ENCODE data around the gene SETBP1. TPM values are rescaled to one million over a fixed set of nuclear protein-coding genes. Genes with fewer than 3 reads are reported as not detected.

SETBP1 gene
- total RNA-seq, 1 experiment from 2014 or later, result 14.0 TPM

DNA sequence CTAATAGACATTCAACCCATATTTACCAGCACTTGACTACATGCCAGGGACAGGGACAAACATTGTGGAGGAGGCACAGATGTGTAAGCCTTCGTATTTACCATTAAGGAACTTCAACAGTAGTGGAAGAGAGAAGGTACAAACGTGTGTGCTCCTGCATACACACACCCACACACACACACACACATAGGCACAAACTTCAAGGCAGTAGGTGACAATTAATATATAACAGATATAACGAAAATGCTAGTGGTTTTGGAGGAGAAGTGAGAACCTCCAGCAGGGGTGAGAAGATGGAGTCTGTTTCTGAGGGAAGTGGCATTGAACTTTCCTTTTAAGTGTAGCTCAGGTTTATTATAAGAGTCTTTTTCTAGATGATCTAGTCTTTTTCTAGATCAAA, 231.1 kb downstream of the SETBP1 start:
- intact Hi-C loops (cut with micrococcal nuclease; ENCODE audit: unreplicated experiment), result no loop called here
- Histone ChIP-seq H3K4me1 (ENCODE audit: insufficient read depth, low read length, poor library complexity, severe bottlenecking) (no peaks in the 10 kb centered on the region), H3K36me3 (ENCODE audit: insufficient read depth, low read length, poor library complexity, severe bottlenecking) (no peaks in the 10 kb centered on the region), H3K27me3 (replicated peaks; ENCODE audit: insufficient read depth, low read depth, low read length, poor library complexity) (no peaks in the 10 kb centered on the region), H3K27ac (ENCODE audit: low read depth, low read length, poor library complexity, severe bottlenecking) (no peak overlapping the region), H3K9me3 (ENCODE audit: low read depth, low read length, poor library complexity, severe bottlenecking) (no peaks in the 10 kb centered on the region), H3K4me3 (ENCODE audit: low read depth, low read length, poor library complexity, severe bottlenecking) (no peak overlapping the region)
- TF ChIP-seq, protein P1, sequence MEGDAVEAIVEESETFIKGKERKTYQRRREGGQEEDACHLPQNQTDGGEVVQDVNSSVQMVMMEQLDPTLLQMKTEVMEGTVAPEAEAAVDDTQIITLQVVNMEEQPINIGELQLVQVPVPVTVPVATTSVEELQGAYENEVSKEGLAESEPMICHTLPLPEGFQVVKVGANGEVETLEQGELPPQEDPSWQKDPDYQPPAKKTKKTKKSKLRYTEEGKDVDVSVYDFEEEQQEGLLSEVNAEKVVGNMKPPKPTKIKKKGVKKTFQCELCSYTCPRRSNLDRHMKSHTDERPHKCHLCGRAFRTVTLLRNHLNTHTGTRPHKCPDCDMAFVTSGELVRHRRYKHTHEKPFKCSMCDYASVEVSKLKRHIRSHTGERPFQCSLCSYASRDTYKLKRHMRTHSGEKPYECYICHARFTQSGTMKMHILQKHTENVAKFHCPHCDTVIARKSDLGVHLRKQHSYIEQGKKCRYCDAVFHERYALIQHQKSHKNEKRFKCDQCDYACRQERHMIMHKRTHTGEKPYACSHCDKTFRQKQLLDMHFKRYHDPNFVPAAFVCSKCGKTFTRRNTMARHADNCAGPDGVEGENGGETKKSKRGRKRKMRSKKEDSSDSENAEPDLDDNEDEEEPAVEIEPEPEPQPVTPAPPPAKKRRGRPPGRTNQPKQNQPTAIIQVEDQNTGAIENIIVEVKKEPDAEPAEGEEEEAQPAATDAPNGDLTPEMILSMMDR (conservative IDR thresholded peaks at IDR 0.05; ENCODE audit: low read depth, low read length), result no peak
- no peak for TF ChIP-seq EZH2 (IDR thresholded peaks at IDR 0.05; ENCODE audit: borderline replicate concordance, low read depth, low read length, poor library complexity, severe bottlenecking)
- no TSS peak for BruUV-seq (replicated peaks)
- CTCF ChIA-PET, result no interaction called here
- DNase-seq (ENCODE audit: low spot score), result no peak
- POLR2A ChIA-PET (ENCODE audit: low non-redundant PET), result no interaction called here

DNA sequence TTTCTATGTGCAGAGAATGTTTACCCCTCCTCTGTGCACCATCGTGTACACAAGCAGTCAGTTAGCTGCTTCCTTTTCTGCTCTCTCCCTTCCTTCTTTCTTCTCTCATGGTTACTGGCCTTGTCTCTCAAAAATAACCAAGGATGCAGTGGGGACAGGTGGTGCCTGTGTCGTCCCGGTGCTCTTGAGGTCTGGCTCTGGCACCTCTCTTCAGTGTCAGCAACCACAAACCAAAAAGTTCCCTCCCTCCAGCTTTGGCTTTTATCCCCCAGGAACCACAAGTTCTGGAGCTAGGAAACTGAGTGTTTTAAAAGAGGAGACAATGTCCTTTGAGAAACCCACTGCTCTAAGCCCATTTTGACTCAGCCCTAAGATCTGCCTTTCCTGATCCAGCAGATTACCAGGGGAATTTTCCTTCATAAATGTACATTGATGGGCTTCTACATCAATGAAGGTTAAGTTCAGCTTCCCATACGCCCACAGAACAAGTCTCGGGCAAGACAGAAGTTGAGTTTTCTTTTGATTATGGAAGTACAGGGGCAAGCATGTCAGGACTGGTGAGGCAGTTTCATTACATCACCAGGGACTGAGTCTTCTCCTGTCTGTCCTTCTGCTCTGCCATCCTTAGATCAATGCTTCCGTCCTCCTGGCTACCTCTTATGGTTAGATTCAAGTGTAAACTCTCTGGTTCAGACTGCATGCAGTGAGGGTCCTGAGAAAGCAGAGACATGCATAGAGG, 232.2 kb downstream of the SETBP1 start:
- intact Hi-C loops (cut with micrococcal nuclease; ENCODE audit: unreplicated experiment), result no loop called here
- no peaks in the 10 kb centered on the region for H3K4me1 ChIP-seq (ENCODE audit: insufficient read depth, low read length, poor library complexity, severe bottlenecking)
- BruUV-seq (replicated peaks), result no TSS peak
- POLR2A ChIA-PET (ENCODE audit: low non-redundant PET), result no interaction called here
- no peaks in the 10 kb centered on the region for H3K9me3 ChIP-seq (ENCODE audit: low read depth, low read length, poor library complexity, severe bottlenecking)
- CTCF ChIA-PET, result no interaction called here
- H3K27me3 ChIP-seq (replicated peaks; ENCODE audit: insufficient read depth, low read depth, low read length, poor library complexity), result no peaks in the 10 kb centered on the region
- H3K36me3 ChIP-seq (ENCODE audit: insufficient read depth, low read length, poor library complexity, severe bottlenecking), result no peaks in the 10 kb centered on the region
- H3K4me3 ChIP-seq (ENCODE audit: low read depth, low read length, poor library complexity, severe bottlenecking), result no peak overlapping the region
- no peak overlapping the region for H3K27ac ChIP-seq (ENCODE audit: low read depth, low read length, poor library complexity, severe bottlenecking)
- no peak for DNase-seq (ENCODE audit: low spot score)
- TF ChIP-seq, protein P1 (conservative IDR thresholded peaks at IDR 0.05; ENCODE audit: low read depth, low read length), result no peak
- TF ChIP-seq EZH2 (IDR thresholded peaks at IDR 0.05; ENCODE audit: borderline replicate concordance, low read depth, low read length, poor library complexity, severe bottlenecking), result no peak

DNA sequence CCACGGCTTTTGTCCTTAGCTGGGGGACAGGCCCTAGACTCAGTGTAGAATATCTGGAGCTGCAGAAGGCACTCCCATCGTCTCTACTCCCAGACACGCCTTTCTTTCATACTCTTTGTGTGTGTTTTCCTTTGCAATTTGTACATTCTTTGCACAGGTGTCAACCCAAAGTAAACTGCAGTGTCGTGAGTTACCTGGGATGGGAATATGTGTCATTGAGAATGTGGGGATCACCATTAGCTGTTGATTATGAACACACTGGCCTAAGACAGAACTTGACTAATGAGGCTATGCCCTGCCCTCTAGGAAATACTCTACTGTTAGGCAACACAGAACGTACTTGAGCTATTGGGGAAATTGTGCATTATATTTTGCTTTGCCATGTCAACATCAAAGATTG, 233.3 kb downstream of the SETBP1 start:
- TF ChIP-seq, protein P1 (conservative IDR thresholded peaks at IDR 0.05; ENCODE audit: low read depth, low read length), result no peak
- TF ChIP-seq EZH2 (IDR thresholded peaks at IDR 0.05; ENCODE audit: borderline replicate concordance, low read depth, low read length, poor library complexity, severe bottlenecking), result no peak
- Histone ChIP-seq H3K4me3 (ENCODE audit: low read depth, low read length, poor library complexity, severe bottlenecking) (no peak overlapping the region), H3K9me3 (ENCODE audit: low read depth, low read length, poor library complexity, severe bottlenecking) (no peaks in the 10 kb centered on the region), H3K27ac (ENCODE audit: low read depth, low read length, poor library complexity, severe bottlenecking) (no peak overlapping the region), H3K27me3 (replicated peaks; ENCODE audit: insufficient read depth, low read depth, low read length, poor library complexity) (no peaks in the 10 kb centered on the region), H3K4me1 (ENCODE audit: insufficient read depth, low read length, poor library complexity, severe bottlenecking) (no peaks in the 10 kb centered on the region), H3K36me3 (ENCODE audit: insufficient read depth, low read length, poor library complexity, severe bottlenecking) (no peaks in the 10 kb centered on the region)
- no TSS peak for BruUV-seq (replicated peaks)
- ChIA-PET POLR2A (ENCODE audit: low non-redundant PET) (no interaction called here), CTCF (no interaction called here)
- DNase-seq (ENCODE audit: low spot score), result no peak
- intact Hi-C loops (cut with micrococcal nuclease; ENCODE audit: unreplicated experiment), result no loop called here
